CD4-positive, alpha-beta T cell treated with Interleukin-4 for 4 hours (primary cell): ENCODE results near the gene MYO18B.

Experiments
- DNase-seq: peaks from one replicate; pipeline ENCODE4 v3.0.0-alpha.2; 2020

The MYO18B gene

GRCh38 chr22:25911243-25911972 lies 169.4 kb downstream of the MYO18B start:
- no peak for DNase-seq

GRCh38 chr22:25919452-25919851 lies 177.5 kb downstream of the MYO18B start:
- no peak for DNase-seq

GRCh38 chr22:25922141-25922540 lies 180.2 kb downstream of the MYO18B start:
- DNase-seq = no peak

GRCh38 chr22:25923914-25924313 lies 181.9 kb downstream of the MYO18B start:
- DNase-seq = no peak

- DNase-seq = no peak
Measured at GRCh38 chr22:25928038-25928437, 186.1 kb downstream of the MYO18B start.

- no peak for DNase-seq
Measured at GRCh38 chr22:25929321-25929878, 187.4 kb downstream of the MYO18B start.

GRCh38 chr22:25930083-25930482 lies 188.1 kb downstream of the MYO18B start:
- DNase-seq = no peak

GRCh38 chr22:25930788-25931310 lies 188.9 kb downstream of the MYO18B start:
- no peak for DNase-seq

GRCh38 chr22:25933158-25933788 lies 191.3 kb downstream of the MYO18B start:
- DNase-seq = no peak

GRCh38 chr22:25935266-25936058 lies 193.5 kb downstream of the MYO18B start:
- no peak for DNase-seq

- DNase-seq = no peak
Measured at GRCh38 chr22:25938151-25938550, 196.2 kb downstream of the MYO18B start.

GRCh38 chr22:25939384-25939783 lies 197.4 kb downstream of the MYO18B start:
- DNase-seq = no peak

GRCh38 chr22:25940479-25940878 lies 198.5 kb downstream of the MYO18B start:
- DNase-seq = no peak

GRCh38 chr22:25941365-25941960 lies 199.5 kb downstream of the MYO18B start:
- no peak for DNase-seq

- DNase-seq = no peak
Measured at GRCh38 chr22:25942115-25942855, 200.3 kb downstream of the MYO18B start.

- DNase-seq = no peak
Measured at GRCh38 chr22:25942856-25943411, 200.9 kb downstream of the MYO18B start.

- no peak for DNase-seq
Measured at GRCh38 chr22:25950111-25950510, 208.1 kb downstream of the MYO18B start.

- no peak for DNase-seq
Measured at GRCh38 chr22:25953276-25953675, 211.3 kb downstream of the MYO18B start.

- DNase-seq = no peak
Measured at GRCh38 chr22:25953919-25954318, 211.9 kb downstream of the MYO18B start.

GRCh38 chr22:25955323-25955722 lies 213.3 kb downstream of the MYO18B start:
- no peak for DNase-seq

- no peak for DNase-seq
Measured at GRCh38 chr22:25956801-25957200, 214.8 kb downstream of the MYO18B start.
